Effector CD8-positive, alpha-beta T cell (primary cell): Measurements from ENCODE around the gene MEF2C.

ENCODE experiments used
- DNase-seq: peaks from one replicate; lab custom pipeline; 2025; lab: John Stamatoyannopoulos, UW

Gene MEF2C

GRCh38 chr5:88758591-88758990 is 124.4 kb downstream of the MEF2C start:
- no peak for DNase-seq

GRCh38 chr5:88758184-88758583 is 124.8 kb downstream of the MEF2C start:
- no peak for DNase-seq

- DNase-seq: no peak
Observed at GRCh38 chr5:88756953-88757352, 126.0 kb downstream of the MEF2C start.

GRCh38 chr5:88748666-88749065 is 134.3 kb downstream of the MEF2C start:
- DNase-seq: no peak

- no peak for DNase-seq
Observed at GRCh38 chr5:88746438-88746882, 136.5 kb downstream of the MEF2C start.

- DNase-seq: no peak
Observed at GRCh38 chr5:88745093-88745696, 137.8 kb downstream of the MEF2C start.

- DNase-seq: no peak
Observed at GRCh38 chr5:88743231-88743834, 139.7 kb downstream of the MEF2C start.

- DNase-seq: no peak
Observed at GRCh38 chr5:88741964-88742363, 141.0 kb downstream of the MEF2C start.

- no peak for DNase-seq
Observed at GRCh38 chr5:88740604-88741185, 142.3 kb downstream of the MEF2C start.

GRCh38 chr5:88736494-88736893 is 146.5 kb downstream of the MEF2C start:
- no peak for DNase-seq

GRCh38 chr5:88734983-88735382 is 148.0 kb downstream of the MEF2C start:
- DNase-seq: no peak

- no peak for DNase-seq
Observed at GRCh38 chr5:88734191-88734640, 148.8 kb downstream of the MEF2C start.

- DNase-seq: no peak
Observed at GRCh38 chr5:88732862-88733261, 150.1 kb downstream of the MEF2C start.

- DNase-seq: no peak
Observed at GRCh38 chr5:88732181-88732633, 150.8 kb downstream of the MEF2C start.

GRCh38 chr5:88729829-88730182 is 153.2 kb downstream of the MEF2C start:
- no peak for DNase-seq

GRCh38 chr5:88729084-88729828 is 153.7 kb downstream of the MEF2C start:
- peak; percentile 23 for DNase-seq

GRCh38 chr5:88727705-88728313 is 155.2 kb downstream of the MEF2C start:
- no peak for DNase-seq

GRCh38 chr5:88725454-88725853 is 157.5 kb downstream of the MEF2C start:
- no peak for DNase-seq

GRCh38 chr5:88724201-88724600 is 158.8 kb downstream of the MEF2C start:
- no peak for DNase-seq

GRCh38 chr5:88722546-88723073 is 160.4 kb downstream of the MEF2C start:
- DNase-seq: no peak

GRCh38 chr5:88719434-88719833 is 163.6 kb downstream of the MEF2C start:
- no peak for DNase-seq

- DNase-seq: no peak
Observed at GRCh38 chr5:88718736-88719135, 164.2 kb downstream of the MEF2C start.
